Fibroblast of the aortic adventitia (primary cell): ENCODE data around the gene CCL18. TPM values are rescaled to one million over a fixed set of nuclear protein-coding genes. Genes with fewer than 3 reads are reported as not detected.
"Not testable (repeated sequence)": the region's sequence is repeated elsewhere in the genome, so short reads cannot be mapped to it uniquely, and the experiment has no call there.

ENCODE experiments used
- DNase-seq: peaks from one replicate; pipeline ENCODE4 v3.0.0-alpha.2; 2010; ENCODE audit warnings: low read depth
- H3K4me3 ChIP-seq: 2 replicates; pipeline ENCODE4 v1.5.1; 2011; ENCODE audit warnings: low read depth, mild to moderate bottlenecking, control low read depth, low read length, moderate library complexity
- CTCF ChIP-seq: IDR thresholded peaks from 2 replicates; pipeline ENCODE4 v1.5.1; 2011; ENCODE audit warnings: mild to moderate bottlenecking, low read length, control low read depth, inconsistent platforms; ENCODE audit not compliant: insufficient read depth
- total RNA-seq: library from RNA; depleted of rRNA; stranded (reverse); fragments of >200 nt; gene quantifications from 2 replicates; pipeline ENCODE4 v1.2.3, GENCODE V29; 2012; ENCODE audit warnings: low replicate concordance

CCL18 gene
- total RNA-seq, 1 donor = not detected

GRCh38 chr17:36106493-36106835 is 42.4 kb downstream of the CCL18 start:
- no peak for TF ChIP-seq CTCF
- no peak for DNase-seq
- no peak overlapping the region for H3K4me3 ChIP-seq

- TF ChIP-seq CTCF = no peak
- no peak overlapping the region for H3K4me3 ChIP-seq
- DNase-seq = no peak
Observed at GRCh38 chr17:36107660-36108059, 43.6 kb downstream of the CCL18 start.

- not testable (repeated sequence) for DNase-seq, H3K4me3 ChIP-seq
Observed at GRCh38 chr17:36108265-36108664, 44.2 kb downstream of the CCL18 start.

- TF ChIP-seq CTCF = no peak
Observed at GRCh38 chr17:36111068-36111490, 47.0 kb downstream of the CCL18 start.

GRCh38 chr17:36112572-36112971 is 48.5 kb downstream of the CCL18 start:
- no peak for TF ChIP-seq CTCF
- DNase-seq = no peak
- no peak overlapping the region for H3K4me3 ChIP-seq

More at GRCh38 chr17:36111068-36111490, 47.0 kb downstream of the CCL18 start:
- H3K4me3 ChIP-seq = no peak overlapping the region
- no peak for DNase-seq

GRCh38 chr17:36113131-36113530 is 49.1 kb downstream of the CCL18 start:
- not testable (repeated sequence) for DNase-seq, H3K4me3 ChIP-seq

- not testable (repeated sequence) for DNase-seq, H3K4me3 ChIP-seq
Observed at GRCh38 chr17:36114971-36115648, 51.0 kb downstream of the CCL18 start.

GRCh38 chr17:36115649-36115977 is 51.5 kb downstream of the CCL18 start:
- DNase-seq = not testable (repeated sequence)

GRCh38 chr17:36117505-36118382 is 53.7 kb downstream of the CCL18 start:
- no peak for TF ChIP-seq CTCF
- no peak for DNase-seq
- no peak overlapping the region for H3K4me3 ChIP-seq

More at GRCh38 chr17:36115649-36115977, 51.5 kb downstream of the CCL18 start:
- H3K4me3 ChIP-seq = not testable (repeated sequence)
